ENCODE measurements around the gene ZNF816.
"Not testable (repeated sequence)": the region's sequence is repeated elsewhere in the genome, so short reads cannot be mapped to it uniquely, and the experiment has no call there.

ZNF816 gene

DNA sequence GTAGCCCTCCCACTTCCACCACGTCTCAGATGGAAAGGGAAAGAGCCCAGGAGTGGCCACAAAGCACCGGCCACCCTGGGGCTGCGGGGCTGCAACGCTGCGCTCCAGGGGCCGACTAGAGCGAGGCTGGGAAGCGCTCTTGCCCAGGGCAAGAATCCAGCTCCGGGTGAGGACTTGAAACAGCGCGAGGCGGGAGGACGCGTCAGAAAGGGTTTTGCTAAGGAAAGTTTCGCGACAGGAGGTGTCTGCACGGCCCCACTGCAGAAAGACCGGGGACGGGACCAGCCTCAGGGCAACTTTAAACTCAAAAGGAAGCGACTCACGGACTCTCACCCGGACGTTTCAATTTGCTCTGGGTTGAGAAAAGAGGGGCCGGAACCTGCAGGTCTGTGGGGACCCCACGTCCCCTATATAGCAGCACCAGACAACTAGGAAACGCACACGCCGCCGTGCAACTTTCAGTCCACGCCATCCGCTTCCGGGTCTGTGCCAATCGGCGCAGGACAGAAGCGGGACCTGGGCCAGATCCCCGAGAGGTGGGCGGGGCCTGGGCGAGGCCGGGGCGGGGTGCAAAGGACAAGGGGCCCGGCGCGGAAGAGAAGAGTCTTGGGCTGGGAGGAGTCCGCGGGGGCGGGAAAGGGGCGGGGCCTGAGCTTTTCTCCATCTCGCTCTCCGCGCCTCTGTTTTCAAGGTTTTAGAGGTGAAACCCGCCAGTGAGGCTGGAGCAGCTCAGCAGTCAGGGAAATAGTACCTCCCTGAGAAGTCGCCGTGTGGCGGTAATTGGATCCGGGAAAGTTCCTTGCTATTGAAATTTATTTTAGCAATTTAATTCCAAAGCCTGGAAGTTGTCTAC, at the start of gene ZNF816:
TSS of gene ZNF816 (minus strand) at position 488 of the 853 bp plus-strand sequence. CDS start 6,792 bp downstream, outside the sequence.
- DNase-seq, result peak; percentile 96

DNA sequence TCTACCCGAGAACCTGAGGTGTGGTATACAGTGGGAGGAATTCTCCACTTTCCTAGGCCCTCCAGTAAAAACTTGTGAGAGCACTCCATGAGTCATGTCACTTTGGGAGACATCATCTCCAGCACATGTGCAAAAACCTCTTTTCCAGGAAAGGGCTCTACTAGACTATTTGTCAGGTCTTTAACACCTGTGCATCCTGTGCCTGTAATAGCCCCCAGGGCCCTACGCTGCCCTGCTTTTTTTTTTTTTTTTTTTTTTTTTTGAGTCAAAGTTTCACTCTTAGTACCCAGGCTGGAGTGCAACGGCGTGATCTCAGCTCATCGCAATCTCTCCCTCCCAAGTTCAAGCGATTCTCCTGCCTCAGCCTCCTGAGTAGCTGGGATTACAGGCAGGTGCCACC, 49.3 kb upstream of the ZNF816 start:
- DNase-seq, result no peak

DNA sequence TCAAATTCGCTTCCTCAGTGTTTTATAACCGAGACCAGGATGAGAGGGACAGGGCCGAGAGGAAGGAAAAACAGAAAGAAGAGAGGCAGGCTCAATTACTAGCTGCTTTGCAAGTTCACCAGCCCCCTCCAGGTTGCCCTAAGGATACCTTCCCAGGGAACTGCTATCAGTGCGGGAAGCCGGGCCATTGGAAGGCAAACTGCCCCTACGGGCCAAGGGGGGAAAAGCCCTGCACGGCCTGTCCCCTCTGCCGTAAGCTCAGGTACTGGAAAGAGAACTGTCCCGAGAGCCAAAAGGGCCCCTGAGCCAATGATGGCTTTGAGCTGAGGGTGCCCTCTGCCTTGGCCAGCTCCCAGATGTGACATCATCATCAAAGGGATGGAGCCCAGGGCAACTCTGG, 47.8 kb upstream of the ZNF816 start:
- DNase-seq, result no peak

DNA sequence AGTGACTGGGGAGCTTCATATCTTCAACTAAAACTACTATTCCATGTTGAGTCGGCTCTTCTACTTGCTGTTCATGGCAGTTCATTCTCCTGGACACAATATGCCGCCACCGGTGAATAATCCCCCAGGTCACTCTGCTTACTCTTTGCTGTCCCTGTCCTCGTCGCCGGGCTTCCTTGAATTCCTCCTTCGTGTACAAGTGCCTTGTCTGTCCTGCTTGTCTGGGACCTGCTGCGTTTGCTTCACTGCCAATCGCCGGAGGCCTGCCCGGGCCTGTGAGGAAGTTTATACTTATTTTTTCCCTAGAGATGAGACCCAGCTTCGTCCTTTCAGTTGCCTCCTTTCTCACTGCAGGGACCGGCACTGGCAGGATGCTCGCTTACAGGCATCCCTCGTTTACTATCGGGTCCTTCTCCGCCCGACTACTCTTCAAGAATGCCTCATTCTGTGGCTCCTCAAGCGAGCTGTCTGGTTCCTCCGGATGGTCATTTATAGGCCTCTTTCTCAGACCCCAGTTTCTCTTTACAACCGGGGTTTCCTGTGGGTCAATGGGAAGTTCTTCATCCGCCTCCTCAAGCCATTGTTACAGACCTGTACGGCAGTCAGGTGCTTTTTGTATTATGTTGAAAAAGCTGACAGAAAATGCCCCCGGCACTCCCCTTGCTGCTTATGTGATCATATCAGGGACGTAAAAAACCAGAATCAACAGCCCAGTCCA, 45.5 kb upstream of the ZNF816 start:
- DNase-seq, result no peak

DNA sequence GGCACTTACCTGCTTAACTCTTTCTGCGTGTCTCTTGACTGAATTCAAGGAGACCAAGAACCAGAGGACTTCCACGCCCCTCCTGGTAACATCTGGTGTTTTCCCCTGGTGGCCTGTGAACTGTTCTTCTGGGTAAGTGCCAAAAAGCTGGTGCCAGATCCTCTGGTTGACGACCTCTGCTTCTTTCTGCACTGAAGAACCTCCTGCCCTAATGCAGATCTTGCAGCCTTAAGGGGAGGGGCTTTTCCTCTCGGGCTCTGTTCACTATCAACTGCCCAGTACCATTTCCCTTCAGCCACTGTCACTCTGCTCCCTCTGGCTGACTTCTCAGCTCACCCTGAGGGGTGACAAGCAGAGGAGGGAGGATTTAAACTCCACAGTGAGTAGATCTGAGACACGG, 44.9 kb upstream of the ZNF816 start:
- no peak for DNase-seq

DNA sequence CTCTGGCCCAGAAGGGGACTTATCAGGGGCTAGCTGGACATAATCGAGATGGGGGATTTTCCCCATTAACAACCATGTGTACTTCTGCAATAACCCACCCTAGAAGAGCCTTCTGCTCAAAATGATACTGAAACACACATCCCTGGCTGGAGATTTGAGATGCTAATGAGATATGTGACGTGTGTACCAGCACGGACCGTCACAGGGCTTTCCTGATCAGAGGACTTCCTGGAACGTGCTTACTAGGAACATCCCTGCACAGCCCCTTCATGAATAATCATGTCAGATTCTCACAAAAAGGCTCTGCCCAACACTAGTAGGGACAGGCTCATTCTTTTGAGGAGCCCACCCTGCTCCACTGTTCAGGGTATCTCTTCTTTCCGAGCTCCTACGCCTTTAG, 44.5 kb upstream of the ZNF816 start:
- DNase-seq, result no peak

DNA sequence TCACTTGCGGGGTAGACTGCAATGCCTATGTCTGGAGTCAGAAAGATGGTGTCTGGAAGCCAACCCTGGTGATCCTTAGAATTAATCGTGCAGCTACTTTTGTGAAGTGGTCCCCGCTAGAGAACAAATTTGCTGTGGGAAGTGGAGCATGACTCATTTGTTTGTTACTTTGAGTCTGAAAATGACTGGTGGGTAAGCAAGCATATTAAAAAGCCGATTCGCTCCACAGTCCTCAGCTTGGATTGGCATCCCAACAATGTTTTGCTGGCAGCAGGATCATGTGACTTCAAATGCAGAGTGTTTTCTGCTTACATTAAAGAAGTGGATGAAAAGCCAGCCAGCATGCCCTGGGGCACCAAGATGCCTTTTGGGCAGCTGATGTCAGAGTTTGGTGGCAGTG, 41.6 kb upstream of the ZNF816 start:
- DNase-seq, result no peak

DNA sequence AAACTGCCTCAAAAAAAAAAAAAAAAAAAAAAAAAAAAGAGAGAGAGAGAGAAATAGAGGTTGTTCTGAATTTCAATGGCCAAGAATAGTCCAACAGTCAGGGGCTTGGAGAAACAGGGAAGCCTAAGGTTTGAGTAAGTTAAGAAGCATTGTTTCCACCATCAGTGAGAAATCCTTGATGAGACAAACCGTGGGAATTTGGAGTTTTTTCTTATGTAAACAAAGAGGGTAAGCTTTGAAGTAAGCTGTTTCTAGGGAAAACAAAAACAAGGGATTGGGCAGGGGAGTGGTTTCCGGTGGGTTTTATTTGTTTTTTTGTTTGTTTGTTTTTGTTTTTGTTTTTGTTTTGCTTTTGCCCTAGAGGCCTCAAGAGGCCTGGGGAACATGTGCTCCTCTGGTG, 39.8 kb upstream of the ZNF816 start:
- no peak for DNase-seq

DNA sequence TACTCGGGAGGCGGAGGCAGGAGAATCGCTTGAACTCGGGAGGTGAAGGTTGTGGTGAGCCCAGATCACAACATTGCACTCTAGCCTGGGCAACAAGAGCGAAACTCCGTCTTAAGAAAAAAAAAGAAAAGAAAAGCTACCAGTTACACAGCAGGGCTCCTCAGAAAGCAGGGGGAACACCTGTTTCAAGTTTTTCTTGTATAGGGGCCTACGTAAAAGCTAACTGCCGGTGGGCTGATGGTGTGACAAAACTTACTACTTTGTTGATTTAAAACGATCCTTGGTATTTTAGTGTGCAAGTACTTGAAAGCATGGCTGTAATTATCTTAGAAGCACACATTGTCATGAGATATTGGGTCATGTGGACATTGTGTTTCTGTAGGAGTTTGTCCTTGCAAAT, 35.3 kb upstream of the ZNF816 start:
- DNase-seq, result no peak

DNA sequence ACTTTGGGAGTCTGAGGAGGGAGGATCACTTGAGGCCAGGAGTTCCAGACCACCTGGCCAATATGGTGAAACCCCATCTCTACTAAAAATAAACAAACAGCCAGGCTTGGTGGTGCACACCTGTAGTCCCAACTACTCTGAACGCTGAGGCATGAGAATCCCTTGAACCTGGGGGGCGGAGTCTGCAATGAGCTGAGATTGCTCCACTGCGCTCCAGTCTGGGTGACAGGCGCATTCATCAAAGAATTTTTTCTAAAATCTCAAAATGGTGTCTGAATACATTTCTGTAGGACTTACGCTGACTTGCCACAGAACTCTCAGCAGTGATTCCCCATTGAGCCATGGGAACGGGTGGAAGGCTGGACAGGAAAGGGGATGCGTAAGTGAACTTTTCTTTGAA, 33.0 kb upstream of the ZNF816 start:
- DNase-seq, result no peak

DNA sequence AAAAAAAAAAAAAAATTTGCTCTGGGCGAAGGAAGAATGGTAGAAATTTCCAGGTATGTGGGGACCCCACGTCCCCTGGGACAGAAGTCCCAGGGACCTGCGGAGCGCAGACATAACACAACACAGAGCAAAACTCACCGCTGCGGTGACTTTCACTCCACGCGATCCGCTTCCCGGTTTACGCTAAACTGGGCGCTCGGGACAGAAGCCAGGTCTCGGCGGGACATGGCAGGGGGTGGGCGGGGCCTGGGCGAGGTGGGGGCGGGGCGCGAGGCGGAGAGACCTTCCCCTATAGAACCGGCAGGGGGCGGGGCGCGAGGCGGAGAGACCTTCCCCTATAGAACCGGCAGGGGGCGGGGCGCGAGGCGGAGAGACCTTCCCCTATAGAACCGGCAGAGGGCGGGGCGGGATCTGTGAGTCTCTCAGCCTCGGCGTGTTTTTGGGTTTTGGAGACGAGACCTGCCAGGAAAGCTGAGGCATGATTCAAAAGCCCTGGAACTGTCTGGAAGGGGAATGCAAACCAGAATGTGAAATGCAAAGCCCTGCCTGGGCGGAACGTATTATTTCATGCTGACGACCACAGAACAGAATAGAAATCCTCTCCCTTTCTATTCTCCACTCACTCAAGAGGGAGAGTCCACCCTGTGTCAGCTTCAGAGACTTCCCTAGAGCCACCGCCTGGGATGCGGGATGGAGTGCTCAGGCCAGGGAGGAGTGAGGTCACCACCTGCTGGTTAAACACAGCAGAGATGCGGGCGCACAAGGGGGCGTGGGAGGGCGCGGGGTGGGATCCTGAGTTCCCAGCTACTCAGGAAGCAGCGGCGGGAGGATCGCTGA, 30.9 kb upstream of the ZNF816 start:
- peak; percentile 68 for DNase-seq

DNA sequence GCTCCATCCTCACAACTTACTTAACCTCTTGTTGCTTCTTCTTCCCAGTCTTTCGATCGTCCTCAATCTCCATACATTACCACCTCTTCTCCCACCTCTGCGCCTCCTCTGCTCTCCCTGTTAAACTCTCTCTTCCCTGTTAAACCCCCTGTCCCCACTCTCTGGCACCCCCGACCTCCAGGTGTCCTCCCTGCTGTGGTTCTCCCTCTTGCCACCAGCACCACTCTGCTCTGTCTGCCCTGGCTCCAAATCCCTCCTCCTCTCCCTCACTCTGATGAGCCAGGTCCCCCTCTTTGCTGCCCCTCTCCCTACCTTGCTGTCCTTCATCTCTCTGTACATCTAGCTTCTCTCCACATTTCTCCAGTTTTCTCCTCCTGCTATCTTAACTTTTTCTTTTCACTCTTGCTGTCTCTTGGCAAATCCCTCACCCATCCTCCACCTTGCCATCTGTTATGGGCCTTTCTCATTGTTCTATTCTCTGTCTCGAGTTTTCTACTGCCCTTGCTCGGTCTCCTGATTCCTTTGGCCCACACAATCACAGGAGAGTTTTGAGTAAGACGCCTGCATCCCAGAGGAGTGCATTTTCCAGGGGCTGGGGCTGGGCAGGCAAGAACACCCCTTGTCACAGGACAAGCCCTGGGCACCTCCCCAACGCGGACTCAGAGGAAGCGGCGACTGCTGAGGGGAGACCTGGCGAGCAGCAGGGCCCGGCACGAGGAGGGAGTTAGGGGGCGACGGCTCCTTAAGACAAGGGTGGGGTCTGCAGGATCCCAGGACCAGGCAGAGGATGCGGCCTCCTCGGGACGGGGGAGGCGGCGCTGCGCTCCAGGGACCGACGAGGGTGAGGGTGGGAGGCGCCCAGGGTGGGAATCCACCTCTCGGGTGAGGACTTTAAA, 29.7 kb upstream of the ZNF816 start:
- no peak for DNase-seq

DNA sequence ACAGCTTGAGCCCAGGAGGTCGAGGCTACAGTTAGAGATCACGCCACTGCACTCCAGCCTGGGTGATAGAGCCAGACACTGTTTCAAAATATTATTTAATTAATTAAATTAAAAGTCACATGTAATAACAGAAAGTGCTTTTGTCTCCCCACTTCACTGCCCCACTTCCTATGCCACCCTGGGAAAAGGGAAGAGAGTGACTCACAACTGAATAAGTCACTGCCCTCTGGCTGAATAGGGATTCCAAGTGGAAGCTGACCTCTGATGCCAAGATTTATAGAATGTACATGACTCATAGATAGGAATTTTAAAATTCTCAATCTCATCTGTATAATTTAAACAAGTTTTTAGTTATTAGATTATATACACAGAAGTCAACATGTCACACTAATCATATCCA, 28.8 kb upstream of the ZNF816 start:
- DNase-seq, result no peak

DNA sequence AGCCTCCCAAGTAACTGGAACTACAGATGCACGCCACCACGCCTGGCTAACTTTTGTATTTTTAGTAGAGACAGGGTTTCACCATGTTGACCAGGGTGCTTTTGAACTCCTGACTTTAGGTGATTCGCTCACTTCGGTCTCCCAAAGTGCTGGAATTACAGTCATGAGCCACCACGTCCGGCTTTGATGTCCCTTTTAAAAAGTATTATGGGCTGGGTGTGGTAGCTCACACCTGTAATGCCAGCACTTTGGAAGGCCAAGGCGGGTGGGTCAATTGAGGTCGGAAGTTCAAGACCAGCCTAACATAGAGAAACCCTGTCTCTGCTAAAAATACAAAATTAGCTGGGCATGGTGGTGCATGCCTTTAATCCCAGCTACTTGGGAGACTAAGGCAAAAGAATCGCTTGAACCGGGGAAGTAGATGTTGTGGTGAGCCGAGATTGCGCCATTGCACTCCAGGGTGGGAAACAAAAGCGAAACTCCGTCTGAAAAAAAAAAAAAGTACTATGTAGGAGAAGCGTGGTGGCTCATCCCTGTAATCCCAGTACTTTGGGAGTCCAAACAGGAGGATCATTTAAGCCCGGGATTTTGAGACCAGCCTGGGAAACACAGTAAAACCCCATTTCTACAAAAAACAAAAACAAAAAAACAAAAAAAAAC, 28.2 kb upstream of the ZNF816 start:
- no peak for DNase-seq

DNA sequence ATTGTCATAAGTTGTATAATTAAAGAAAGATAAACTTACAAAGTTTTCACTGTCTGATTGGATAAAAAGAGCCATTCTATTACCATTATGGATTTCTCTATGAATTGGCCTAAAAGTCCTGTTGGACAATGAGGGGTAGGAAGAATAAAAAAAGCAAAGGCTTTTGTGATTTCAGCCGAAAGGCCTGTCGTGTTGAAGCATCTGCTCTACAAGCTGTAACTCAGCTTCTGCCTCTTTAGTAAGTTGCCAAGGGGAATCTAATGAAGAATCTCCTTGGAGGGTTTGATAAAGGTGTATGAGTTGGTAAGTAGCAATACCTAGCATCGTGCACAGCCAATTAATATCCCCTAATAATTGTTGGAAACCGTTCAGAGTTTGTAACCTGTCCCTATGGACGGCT, 25.8 kb upstream of the ZNF816 start:
- no peak for DNase-seq

DNA sequence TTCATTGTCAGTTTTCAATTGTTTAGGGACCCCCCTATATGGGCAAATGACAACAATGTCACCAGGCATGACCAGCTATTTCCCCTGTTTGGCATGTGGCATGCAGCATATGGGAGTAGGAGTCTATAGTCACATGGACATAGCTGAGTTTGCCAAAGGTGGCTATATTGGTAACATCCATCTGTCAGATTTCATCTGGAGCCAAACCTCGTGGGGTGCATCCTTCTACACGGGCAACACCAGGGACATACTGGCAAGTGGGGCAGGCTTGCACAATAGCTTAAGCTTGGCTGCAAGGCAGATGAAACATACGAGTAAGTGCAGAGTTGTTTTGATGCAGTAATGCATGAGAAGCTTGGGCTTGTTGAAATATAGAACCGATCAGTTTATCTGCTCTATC, 24.5 kb upstream of the ZNF816 start:
- no peak for DNase-seq

DNA sequence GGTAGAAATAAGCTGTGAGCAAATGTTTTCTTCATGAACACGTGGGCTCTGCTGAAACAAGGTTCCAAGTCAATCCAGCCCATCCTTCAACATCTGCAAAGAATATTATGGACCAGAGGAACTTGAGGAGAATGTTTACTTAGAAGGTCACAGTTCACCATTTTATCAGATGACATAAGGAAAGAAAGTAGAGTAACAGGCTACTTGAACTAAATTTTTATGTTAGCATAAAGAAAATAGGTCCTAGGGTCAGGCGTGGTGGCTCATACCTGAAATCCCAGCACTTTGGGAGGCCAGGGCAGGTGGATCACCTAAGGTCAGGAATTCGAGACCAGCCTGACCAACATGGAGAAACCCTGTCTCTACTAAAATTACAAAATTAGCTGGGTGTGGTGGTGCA, 20.5 kb upstream of the ZNF816 start:
- not testable (repeated sequence) for DNase-seq

DNA sequence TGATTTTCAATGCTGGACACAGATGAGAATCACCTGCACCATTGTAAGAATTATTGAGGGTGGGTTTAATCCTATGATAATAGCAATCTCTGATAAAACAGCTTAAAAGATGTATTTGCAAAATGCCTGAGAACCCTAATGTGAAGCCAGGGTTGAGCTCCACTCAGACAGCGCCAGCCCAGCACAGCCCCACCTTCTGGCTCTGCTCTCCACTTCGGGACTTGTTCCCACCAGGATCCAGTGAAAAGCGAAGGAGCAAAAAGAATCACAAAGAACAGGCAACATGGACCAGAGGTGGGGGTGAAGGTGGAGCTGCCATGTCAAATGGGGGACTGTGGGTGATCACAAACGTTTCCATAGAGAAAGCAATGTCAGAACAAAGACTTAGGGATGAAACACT, 18.6 kb upstream of the ZNF816 start:
- no peak for DNase-seq

DNA sequence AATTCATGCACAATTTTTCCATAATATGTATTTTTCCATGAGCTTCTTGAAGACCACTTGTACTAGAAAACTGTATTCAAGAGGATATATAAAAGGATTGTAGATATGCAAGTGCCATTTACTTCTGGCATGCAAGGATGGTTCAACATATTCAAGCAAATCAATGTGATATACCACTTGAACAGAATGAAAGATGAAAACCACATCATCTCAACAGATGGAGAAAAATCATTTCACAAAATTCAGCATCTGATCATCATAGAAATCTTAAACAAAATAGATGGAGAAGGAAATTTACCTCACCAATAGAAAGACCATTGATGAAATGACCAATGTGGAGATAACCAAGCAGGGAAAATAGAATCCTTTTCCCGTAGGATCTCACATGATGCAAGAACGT, 5.1 kb upstream of the ZNF816 start:
- no peak for DNase-seq

DNA sequence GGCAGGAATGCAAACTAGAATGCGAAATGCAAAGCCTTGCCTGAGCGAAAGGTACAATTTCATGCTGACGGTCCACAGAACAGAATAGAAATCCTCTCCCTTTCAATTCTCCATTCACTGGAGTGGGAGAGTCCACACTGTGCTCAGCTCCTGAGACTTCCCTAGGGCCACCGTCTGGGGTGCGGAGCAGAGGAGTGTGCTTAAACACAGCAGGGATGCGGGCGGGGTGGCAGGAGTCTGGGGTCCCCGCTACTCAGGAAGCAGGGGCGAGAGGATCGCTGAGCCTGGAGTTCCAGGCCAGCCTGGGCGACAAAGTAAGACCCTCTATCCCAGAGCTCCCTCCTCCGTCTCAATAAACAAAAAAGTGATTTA, 552 bp upstream of the ZNF816 start:
- DNase-seq, result no peak

DNA sequence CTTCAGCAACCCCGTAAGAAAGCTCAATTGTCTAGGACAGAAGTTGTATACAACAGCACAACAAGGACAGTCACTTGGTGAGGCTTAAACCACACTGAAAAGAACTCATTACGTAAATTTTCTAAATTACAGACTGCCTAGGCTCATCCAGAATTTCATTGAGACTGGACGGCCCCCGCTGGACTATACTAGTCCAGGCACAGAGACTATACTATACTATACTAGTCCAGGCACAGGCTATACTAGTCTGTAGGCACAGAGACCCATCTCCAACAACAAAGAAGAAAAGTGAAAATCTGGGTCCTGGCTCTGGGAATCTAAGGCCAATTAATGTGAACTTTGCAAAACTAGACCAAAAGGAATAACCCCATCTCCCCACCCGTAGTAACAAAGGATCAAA, 700 bp downstream of the ZNF816 start:
- no peak for DNase-seq
